Measurements from ENCODE around the gene LGR4.

LGR4 gene

DNA sequence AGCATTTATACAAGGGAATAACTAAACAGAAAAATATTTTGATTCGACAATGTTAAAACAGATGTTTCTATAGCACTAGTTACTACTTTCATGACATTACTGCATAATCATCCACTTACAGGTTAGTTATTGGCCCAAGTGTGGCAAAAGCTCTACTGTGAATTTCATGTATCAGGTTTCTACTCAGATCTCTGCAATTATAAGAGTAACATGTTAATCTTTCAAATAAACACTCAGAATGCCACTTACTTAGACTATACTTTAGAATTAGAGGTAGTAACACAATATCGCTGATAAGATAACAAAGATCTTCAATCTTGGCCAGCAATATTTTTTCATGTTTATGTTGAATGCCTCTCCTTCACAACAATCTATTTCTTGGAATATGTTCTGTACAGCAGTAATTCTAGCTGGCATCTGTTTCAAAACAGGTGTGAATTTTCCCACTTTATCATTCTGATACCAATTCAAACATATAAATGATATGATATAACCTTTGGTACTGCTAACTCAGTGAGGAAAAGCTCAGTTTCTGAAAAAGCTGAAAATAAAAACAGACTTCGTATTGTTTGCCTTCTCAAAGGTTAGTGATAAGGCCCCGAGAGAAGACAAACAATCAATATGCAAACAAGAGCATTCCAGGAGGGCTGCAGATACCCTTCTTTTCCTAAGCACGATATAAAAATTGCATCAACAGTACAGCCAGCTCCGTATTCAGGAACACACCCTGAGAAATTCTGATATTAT is 98.6 kb downstream of the LGR4 start:
- no peak for DNase-seq (ENCODE audit: low read depth)

DNA sequence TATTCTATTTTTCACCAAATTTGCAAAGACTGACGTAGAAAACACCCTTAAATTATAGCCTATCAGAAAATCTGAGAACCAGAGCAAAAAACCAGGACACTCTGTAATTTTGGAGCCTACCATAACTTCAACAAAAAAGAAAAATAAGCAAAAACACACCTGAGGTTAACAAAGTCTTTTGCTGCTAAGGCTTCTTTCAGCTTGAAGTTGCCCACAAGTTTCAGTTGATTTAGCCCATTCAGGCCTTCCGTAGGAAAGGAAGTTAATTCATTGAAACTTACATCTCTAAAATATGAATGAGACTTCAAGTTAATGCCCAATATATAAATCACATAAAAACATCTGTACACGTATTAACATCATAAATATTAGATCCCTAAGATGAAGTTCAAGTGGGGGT is 99.2 kb downstream of the LGR4 start:
- no peak for DNase-seq (ENCODE audit: low read depth)

DNA sequence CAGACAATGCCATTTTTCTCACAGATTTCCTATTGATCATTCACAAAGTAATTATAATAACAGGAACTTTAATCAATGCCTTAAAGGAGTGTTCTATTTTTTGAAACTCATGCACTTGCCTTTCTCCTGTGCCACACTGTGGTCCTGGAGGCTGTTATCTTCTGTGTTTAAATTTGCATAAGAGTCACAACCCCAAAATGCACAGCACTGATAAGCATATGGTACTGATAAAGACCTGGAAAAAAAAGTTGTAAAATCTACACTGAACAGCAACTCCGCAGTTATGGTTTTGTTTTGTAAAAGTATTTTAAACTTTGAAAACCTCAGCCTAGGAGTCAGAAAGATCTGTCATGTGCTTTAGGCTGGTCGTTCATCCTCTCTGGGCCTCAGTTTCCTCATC is 100.4 kb downstream of the LGR4 start:
- no peak for DNase-seq (ENCODE audit: low read depth)

DNA sequence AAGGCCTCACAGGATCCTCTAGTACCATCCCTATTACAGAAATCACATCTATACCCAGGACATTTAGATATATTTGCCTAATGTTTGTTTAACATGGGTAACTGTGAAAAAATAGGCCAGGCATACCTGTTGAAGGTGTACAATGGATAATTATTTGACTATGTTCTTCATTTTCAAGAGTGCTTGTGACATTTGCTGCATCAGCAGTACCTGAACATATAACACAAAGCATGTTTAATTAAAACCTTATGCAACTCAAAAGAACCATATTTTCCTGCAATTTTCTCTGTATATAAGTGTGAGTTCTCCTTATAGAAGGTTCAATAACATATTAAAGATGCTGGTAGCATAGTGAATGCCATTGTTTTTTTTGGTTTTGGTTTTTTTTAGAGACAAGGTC is 101.1 kb downstream of the LGR4 start:
- no peak for DNase-seq (ENCODE audit: low read depth)

DNA sequence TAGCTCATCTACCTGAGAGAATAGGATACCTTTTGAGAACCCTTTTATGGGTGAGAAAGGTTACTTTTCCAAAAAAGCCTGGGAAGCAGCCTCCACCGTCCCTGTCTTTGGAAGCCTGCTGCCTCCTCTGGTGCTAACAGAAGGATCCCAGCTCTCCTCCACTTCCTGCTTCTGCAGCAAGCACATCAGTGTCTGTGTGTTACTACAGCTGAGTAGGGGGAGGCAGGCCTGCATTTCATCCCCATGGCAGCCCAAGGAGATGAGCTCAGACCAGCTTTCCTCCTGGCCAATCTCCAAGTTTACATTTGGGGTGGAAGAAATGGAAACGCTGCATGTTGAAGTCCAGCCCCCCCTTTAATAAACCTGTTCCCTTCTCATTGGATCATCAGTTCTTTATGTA is 102.2 kb downstream of the LGR4 start:
- DNase-seq (ENCODE audit: low read depth): no peak

DNA sequence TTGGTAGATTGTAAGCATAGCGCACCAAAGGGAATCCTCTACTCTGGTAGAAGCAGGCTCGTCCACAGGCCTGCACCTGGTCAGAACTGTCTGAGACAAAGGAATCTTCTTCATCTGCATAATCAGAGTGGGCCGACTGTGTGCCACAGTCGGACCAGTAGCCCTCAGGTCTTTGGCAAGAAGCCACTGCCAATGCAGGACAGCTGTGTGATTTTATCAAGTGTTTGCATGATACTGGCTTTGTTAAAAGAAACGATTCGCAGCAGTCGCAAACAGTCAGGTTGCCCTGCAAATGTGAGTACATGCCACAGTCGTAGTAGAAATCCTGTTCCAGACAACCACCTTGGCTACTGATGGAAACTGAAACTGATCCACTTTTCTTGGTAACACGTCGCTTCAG is 104.7 kb downstream of the LGR4 start:
- DNase-seq (ENCODE audit: low read depth): no peak

DNA sequence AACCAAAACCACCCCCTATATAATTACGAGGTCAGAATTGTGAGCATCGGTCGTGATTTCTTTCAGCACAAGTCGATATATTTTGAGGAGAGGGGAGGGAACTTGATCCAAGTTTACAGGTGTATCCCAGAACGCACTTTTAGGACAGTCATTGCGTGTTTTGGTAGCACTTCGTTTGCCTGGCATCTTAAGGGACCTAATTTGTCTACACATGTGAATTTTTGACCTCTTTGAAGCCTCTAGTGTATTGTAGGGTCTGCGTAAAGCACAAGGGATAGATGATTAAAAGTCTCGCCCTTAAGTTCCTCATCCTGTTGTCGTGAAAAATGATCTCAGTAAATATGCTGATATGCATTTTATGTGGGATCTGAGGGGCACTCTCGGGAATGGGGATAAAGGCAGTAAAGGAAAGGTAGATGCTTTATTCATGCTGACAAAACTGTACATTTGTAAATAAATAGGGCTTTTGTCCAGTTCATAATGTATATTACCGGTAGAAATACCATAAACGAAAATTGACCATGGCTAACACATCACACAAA is 108.9 kb downstream of the LGR4 start:
- DNase-seq (ENCODE audit: low read depth): no peak

DNA sequence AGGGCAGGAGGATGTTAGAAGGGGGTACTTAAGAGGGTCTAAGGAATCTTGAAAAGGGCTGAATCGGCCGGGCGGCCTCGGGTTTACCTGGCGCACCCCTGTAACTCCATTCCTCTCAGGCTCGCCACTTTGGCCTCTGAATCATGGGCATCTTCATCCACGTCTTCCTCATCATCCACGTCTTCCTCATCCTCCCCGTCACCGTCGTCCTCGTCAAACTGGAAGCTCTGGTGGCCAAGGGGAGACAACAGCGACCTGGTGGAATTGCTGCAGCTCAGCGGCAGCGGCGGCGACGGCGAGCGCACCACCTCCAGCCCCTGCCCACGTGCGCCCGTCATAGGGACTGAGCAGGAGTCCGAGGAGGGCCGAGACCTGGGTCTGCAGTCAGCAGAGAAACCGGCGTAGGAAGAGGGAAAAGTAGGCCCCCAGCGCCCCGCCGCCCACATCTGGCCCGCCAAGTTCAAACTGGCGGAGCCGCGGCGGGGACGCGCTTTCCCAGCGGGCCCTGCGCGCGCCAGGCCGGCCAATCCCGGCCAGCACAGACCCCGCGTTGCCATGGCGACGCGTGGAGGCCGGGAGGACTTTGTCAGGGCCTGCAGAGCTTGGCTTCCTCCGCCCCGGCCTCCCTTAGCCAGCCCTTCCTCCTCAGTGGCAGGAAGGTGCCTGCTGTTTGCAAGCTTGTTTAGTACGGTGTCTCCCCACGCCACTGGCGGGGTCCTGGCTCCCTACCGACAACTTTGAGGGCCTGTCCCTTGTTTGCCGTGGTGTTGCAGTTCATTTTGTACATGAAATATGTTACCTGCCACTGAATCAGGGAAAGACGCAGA is 109.6 kb downstream of the LGR4 start, which contains the start of gene CCDC34:
CCDC34 (minus strand) TSS at position 467 of the 827 bp plus-strand sequence; CDS start at position 446, 21 bp downstream.
- DNase-seq (ENCODE audit: low read depth): peak; percentile 58

DNA sequence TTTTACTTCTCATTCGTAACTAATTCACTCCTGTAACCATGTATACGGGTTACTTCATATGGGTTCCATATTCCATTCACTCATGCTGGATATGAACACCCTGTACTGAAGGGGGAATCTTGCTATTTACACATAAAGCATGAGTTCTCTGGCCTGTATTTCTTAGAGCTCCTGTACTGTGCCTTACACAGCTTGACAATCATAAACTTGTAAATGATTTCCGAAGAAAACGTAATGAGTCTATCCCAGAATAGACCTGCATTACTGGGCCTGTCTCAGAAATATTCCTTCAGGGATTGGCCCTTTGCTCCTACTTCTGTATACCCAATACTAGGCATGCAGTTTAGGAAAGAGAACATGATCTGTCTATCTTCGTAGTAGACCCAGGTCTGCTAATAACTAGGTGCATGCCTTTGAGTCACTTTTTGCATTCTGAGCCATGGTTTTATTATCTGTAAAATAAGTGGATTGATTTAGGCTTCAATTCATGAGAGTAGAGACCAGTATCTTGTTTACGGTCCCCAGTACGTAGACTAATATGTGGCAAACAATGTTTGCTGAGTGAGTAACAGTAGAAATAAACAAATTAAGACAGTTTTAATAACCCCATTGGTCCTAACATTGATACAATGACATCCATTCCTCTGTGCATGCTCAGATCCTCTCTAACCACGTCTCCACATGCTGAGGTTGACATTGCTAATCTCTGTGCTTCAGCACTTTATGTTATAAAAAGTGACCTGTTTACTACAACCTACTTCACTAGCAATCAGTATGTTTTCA is 110.8 kb downstream of the LGR4 start:
- no peak for DNase-seq (ENCODE audit: low read depth)

DNA sequence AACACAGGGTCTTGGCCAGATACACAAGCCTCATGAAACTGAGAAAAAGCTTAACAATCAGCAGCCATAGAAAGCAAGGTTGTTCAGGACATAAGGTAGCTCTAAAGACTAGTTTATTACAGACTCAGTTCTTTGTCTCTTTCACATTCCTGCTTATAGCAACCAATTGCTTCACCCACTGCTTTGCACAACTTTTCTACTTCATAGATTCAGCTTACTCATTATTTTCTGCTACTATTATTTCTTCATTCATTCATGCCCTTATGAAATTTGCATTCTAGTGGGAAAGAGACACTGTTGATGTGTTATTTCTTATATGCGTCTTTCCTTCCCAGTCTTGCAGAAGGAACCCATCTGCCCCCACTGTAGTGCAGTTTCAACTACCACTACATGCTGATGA is 114.3 kb downstream of the LGR4 start:
- DNase-seq (ENCODE audit: low read depth): no peak

DNA sequence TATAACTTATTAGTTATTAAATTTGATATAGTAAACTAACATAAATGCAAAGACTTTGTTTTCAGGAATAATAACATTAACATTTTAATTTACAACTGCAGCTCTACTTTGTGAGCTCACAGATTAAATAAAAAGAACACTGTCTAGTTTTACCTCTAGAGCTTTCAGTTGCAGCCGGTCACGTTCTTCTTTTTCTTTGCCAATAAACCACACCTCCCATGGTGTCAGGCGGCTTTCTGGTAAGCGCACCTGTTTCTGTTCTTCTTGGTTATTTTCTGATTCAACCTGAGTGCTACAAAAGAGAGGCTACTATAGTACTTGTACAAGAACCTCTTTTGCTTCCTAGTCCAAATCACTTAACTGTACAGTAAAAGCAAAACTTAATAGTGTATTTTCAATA is 115.3 kb downstream of the LGR4 start:
- DNase-seq (ENCODE audit: low read depth): no peak

DNA sequence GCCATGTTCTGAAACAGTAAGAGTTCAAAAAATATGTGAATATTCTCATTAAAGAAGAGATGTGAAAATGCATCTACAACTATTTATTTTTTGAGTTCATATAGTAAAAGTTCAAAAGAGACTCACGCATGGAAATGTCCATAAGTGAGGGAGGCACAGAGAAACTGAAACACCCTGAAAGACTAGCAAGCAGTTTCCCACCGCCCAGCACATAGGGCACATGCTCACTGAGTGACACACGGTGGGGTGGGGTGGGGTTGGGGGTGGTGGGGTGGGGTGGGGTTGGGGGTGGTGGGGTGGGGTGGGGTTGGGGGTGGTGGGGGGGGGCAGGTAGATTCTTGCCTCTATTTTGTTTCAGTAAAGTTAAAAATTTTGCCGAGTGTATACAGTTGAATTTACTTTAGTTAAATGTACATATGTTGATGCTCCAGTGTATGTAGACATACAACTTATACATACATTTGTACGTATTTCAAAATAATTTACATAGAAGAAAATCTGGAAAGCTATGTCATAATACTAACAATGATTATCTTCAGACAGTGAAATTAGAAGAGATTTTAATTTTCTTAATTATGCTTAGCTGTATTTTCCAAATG is 115.9 kb downstream of the LGR4 start:
- DNase-seq (ENCODE audit: low read depth): no peak

DNA sequence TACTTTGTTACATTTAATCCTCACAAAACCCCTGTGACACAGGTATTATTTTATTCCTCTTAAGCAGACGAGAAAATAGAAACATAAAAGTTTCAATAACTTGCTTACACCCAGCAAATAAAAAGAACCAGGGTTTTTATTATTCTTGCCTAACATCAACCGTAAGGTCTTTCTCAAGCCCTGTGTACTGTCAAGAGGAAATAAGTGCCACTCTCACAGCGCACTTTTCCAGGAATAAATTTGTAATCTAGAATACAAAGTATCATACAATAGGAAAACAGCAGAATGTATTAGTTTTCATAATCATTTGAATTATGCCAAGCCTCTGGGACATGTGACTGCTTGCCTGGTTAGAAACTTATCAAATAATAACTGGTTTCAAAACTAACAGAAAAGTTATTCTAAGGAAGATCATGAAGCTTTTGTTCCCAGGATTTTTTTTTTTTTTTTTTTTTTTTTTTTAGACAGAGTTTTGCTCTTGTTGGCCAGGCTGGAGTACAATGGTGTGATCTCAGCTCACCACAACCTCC is 117.0 kb downstream of the LGR4 start:
- no peak for DNase-seq (ENCODE audit: low read depth)

DNA sequence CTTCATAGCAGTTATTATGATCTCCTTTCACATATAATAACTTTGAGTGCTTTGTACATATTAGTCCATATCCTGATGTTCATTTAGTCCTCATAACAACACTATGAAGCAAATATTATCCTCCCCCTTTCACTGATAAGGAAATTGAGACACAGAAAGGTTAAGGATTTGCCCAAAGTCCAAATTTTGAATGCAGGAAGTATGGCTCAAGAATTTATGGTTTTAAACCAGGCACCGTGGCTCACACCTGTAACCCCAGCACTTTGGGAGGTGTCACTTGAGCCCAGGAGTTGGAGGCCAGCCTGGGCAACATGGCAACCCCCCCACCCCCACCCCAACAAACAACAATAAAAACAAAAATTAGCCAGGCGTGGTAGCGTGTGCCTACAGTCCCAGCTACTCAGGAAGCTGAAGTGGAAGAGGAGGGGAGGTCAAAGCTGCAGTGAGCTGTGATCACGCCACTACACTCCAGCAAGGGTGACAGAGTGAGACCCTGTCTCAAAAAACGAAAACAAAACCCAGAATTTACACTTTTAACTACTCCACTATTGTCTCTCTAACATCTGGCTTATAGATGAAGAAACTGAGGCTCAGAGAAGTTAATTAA is 118.1 kb downstream of the LGR4 start:
- no peak for DNase-seq (ENCODE audit: low read depth)

DNA sequence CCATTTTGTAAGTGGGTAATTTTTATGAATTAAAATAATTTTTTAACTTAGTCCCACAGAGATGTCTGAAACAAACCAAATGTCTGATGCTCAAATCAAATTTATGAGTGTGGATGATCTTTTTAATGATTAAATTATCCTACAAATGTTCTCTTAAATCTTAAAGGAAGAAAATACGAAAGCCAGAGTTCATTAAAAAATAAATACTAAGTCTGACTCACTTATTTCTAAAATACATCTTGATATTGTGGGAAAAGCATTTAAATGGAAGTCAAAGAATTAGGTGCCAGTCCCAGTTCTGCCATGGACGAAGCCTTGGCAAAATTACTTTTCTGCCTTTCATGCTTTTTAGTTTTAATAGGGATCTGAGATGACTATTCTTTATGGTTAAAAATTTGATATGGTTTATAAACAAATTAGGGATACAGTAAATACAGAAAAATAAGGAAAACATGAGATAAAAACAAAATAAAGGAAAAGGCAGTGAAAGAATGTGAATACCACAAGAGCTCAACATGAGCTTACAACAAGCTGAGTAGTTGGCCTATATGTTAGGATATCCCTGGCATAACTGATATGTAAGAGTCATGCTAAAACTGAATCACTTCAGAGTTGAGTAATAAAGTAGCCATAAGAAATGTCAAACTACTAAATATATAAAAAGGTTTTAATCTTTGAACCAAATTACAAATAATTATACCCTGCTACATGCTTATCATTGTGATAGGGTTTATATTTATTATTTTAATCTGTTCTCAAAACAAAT is 118.8 kb downstream of the LGR4 start:
- DNase-seq (ENCODE audit: low read depth): no peak

DNA sequence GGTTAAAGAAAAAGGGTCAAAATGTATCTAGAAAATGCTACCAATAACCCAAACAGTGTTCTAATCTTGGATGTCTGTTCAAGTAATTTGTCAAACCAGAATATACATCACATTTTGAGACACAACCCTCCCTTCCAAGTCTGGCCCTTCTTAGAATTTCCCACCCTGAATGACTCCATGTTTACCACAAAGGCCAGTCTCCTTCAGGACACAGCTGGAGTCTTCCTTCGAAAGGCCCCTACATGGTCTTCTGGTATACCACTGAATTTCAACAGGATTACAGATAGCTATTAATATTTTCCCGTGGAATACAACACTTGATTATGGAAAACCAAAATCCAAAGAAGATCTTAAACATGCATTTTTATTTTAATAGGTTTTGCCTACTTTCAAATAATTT is 119.8 kb downstream of the LGR4 start:
- no peak for DNase-seq (ENCODE audit: low read depth)

DNA sequence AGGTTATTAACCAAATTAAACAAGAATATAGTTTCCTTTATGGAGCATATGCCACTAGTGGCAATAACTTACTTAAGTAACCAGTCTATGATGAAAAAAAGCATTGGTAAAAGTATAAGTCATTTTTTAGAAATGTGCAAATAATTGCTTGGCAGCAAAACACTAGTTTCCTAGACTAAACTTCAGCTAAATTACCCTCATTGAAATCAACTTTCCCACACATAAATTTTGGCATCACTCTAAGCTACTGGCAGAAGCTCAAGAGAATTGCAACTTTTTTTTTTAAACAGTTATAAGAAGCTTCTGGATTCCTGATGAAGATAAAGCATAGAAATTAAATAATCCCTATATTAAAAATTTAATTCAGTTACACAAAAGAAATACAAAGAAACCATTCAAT is 122.1 kb downstream of the LGR4 start:
- no peak for DNase-seq (ENCODE audit: low read depth)

DNA sequence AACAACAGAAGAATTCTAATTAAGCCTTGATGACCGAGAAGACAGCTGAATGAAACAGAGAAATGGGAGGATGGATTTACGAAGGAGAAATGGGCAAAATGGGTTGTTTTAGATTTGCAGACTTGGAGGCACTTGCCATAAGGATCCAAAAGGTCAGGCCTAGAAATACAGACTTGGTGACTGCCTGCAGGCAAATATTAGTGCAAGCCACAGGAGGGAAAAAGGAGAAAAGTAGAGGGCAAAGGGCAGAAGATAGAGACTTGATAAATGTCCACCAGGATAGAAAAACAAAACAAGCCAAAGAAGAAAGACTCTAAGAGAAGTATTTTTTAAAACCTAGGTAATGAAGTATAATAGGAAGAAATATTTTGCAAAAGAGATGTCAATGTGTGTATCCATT is 122.7 kb downstream of the LGR4 start:
- no peak for DNase-seq (ENCODE audit: low read depth)

DNA sequence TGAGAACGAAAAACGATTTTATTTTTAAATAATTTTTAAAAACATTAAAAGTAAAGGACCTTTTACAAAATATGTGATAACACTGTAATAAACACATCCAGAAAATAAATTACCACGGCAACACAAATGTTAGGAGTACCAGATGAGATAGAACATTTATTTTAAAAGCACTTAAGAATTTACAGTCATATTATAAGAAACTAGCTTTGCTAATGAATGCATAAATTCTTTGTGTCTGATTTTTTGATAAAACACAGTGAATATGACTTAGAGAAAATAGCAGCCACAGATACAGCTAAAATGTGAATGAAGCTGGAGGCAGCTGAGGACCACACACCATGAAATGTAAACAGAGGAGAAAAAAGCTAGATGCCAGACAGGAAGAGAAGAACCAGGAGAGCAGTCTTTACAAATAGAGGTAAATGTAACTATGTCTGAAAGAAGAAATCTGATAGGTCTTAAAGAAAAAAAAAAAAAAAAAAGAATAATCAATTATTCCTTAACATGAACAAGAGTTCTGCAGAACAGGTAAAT is 124.2 kb downstream of the LGR4 start:
- DNase-seq (ENCODE audit: low read depth): no peak
